ENCODE measurements around the gene PRKN. TPM values are rescaled to one million over a fixed set of nuclear protein-coding genes. Genes with fewer than 3 reads are reported as not detected.

Gene PRKN
- total and polyA plus RNA-seq, 5 donors from 2014 or later, result 0.24 to 3.7 (median 2.5) TPM

DNA sequence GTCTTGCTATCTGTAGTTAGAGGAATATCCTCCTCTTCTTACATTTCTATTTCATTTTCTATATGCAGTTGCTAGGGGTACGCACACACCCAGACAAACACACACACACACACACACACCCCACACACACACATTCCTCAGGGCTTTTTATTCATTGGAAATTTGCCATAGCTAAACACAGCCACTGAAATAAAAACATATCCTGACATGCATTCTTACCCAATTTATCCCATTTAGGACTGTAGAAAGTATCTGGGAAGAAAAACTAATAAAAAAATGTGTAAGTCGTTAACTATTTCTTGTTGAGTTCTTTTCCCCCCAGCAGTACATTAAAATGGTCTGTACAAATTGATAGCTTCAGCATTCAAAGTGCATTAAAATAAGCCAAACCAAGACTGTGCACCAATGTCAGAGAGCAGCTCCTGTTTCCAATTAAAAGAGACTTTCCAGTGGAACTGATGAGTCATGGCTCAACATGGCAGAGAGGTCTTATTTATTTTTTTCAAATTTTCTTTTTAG, 1095.8 kb downstream of the PRKN start:
- Mint-ChIP-seq H3K9me3 (peaks cover 0 to 3% (median 1%) of the 10 kb centered on the region in 7 donors), H3K27me3 (no peaks in the 10 kb centered on the region), H3K4me3 (peak overlapping the region in 1 of 4 donors; percentile 27), H3K27ac (no peak overlapping the region), H3K4me1 (peaks cover 0 to 8% (median 5%) of the 10 kb centered on the region in 4 donors), H3K36me3 (peaks cover 4% of the 10 kb centered on the region)
- Histone ChIP-seq H3K36me3 (ENCODE audit: control insufficient read depth, insufficient read depth, low read length) (no peaks in the 10 kb centered on the region), H3K27ac (ENCODE audit: insufficient read depth, low read length, poor library complexity, severe bottlenecking) (no peak overlapping the region), H3K27me3 (ENCODE audit: control insufficient read depth, insufficient read depth, low read length) (no peaks in the 10 kb centered on the region), H3K9me3 (ENCODE audit: control insufficient read depth in 2 of 2, low read length in 2 of 2) (no peaks in the 10 kb centered on the region), H3K4me3 (ENCODE audit: low read depth, low read length) (peak overlapping the region; percentile 60), H3K4me1 (ENCODE audit: control insufficient read depth, insufficient read depth, low read length, poor library complexity, severe bottlenecking) (no peaks in the 10 kb centered on the region)
- DNase-seq, result no peak
- ATAC-seq (ENCODE audit: low read depth in 2 of 2), result no peak

DNA sequence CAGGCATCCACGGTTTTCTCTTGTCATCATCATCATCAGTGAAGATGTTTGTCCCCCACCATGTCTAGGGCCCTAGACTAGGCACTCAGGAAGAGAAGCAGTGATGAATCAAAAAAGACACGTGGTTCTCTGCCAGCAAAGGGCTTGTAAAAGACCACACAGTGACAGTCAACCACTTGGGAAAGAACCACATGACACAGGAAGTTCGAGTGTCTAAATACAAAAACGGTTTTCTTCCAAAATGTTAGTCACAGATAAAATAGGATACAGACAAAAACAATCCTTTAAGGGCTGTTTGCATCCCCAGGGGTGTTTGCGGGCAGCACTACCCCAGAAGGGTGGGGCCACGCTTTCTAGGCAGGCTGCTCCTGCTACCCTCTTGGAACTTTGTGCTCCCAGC, 1096.9 kb downstream of the PRKN start:
- Mint-ChIP-seq H3K4me1 (peaks cover 0 to 8% (median 5%) of the 10 kb centered on the region in 4 donors), H3K27me3 (no peaks in the 10 kb centered on the region), H3K4me3 (no peak overlapping the region), H3K9me3 (peaks cover 0 to 3% (median 1%) of the 10 kb centered on the region in 7 donors), H3K27ac (no peak overlapping the region), H3K36me3 (peaks cover 4% of the 10 kb centered on the region)
- Histone ChIP-seq H3K4me1 (ENCODE audit: control insufficient read depth, insufficient read depth, low read length, poor library complexity, severe bottlenecking) (no peaks in the 10 kb centered on the region), H3K36me3 (ENCODE audit: control insufficient read depth, insufficient read depth, low read length) (no peaks in the 10 kb centered on the region), H3K9me3 (ENCODE audit: control insufficient read depth in 2 of 2, low read length in 2 of 2) (no peaks in the 10 kb centered on the region), H3K4me3 (ENCODE audit: low read depth, low read length) (no peak overlapping the region), H3K27me3 (ENCODE audit: control insufficient read depth, insufficient read depth, low read length) (no peaks in the 10 kb centered on the region), H3K27ac (ENCODE audit: insufficient read depth, low read length, poor library complexity, severe bottlenecking) (no peak overlapping the region)
- DNase-seq (no peak), ATAC-seq (ENCODE audit: low read depth in 2 of 2) (no peak)

DNA sequence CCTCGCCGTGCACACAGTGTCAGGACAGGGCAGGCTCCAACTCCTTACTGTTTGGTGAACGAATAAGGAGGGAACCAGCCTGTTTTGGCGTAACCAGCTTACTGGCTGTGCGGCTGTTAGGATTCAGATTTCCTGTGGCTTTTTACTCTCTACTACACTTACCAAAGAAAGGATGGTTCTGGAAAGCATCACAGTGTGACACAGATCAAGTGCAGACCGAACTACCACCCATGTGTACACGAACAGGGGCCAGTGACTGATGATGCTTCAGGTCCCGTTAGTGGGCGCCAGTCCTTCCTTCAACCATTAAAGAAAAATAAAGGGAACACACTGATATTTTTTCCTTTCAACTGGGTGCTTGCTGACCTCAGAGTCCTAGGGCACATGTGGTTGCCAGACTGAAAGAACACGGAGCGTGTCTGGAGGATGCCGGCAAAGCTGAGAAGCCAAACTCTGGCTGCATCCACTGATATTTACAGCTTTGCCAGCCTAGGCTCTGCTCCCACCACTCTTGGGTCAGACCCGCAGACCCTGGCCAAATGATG, 1101.4 kb downstream of the PRKN start:
- Histone ChIP-seq H3K27me3 (ENCODE audit: control insufficient read depth, insufficient read depth, low read length) (no peaks in the 10 kb centered on the region), H3K4me3 (ENCODE audit: low read depth, low read length) (no peak overlapping the region), H3K36me3 (ENCODE audit: control insufficient read depth, insufficient read depth, low read length) (no peaks in the 10 kb centered on the region), H3K9me3 (ENCODE audit: control insufficient read depth in 2 of 2, low read length in 2 of 2) (no peaks in the 10 kb centered on the region), H3K27ac (ENCODE audit: insufficient read depth, low read length, poor library complexity, severe bottlenecking) (no peak overlapping the region), H3K4me1 (ENCODE audit: control insufficient read depth, insufficient read depth, low read length, poor library complexity, severe bottlenecking) (no peaks in the 10 kb centered on the region)
- H3K4me3 Mint-ChIP-seq, result no peak overlapping the region
- H3K27ac Mint-ChIP-seq, result no peak overlapping the region
- no peak for DNase-seq
- no peaks in the 10 kb centered on the region for H3K4me1 Mint-ChIP-seq
- ATAC-seq (ENCODE audit: low read depth in 2 of 2), result no peak
- peaks cover 4% of the 10 kb centered on the region for H3K36me3 Mint-ChIP-seq
- H3K9me3 Mint-ChIP-seq, result peaks cover 0 to 2% (median 1%) of the 10 kb centered on the region in 7 donors
- H3K27me3 Mint-ChIP-seq, result no peaks in the 10 kb centered on the region

DNA sequence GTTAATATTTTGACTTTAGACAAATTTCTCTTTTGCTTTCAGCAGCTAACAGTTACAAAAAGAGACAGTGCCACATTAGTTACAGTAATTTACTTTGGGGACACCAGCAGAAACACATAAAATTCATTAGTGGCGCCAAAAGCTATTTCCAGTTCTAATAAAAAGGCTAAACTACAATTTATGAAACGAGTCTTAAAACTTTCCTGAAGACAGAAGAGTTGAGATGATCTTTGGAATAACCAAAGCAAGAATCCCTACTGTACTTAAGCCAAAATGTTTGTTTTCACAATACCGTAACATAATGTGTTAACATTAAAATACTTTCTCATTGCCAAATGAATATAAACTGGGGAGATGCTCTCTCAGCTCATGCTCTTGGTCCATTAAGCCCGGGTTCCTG, 1103.5 kb downstream of the PRKN start:
- Histone ChIP-seq H3K4me3 (ENCODE audit: low read depth, low read length) (no peak overlapping the region), H3K9me3 (ENCODE audit: control insufficient read depth in 2 of 2, low read length in 2 of 2) (no peaks in the 10 kb centered on the region), H3K27me3 (ENCODE audit: control insufficient read depth, insufficient read depth, low read length) (no peaks in the 10 kb centered on the region), H3K36me3 (ENCODE audit: control insufficient read depth, insufficient read depth, low read length) (no peaks in the 10 kb centered on the region), H3K27ac (ENCODE audit: insufficient read depth, low read length, poor library complexity, severe bottlenecking) (no peak overlapping the region), H3K4me1 (ENCODE audit: control insufficient read depth, insufficient read depth, low read length, poor library complexity, severe bottlenecking) (no peaks in the 10 kb centered on the region)
- no peak for ATAC-seq (ENCODE audit: low read depth in 2 of 2)
- H3K4me3 Mint-ChIP-seq, result no peak overlapping the region
- no peaks in the 10 kb centered on the region for H3K4me1 Mint-ChIP-seq
- DNase-seq, result no peak
- H3K36me3 Mint-ChIP-seq, result no peaks in the 10 kb centered on the region
- H3K27ac Mint-ChIP-seq, result no peak overlapping the region
- peaks cover 0 to 2% (median 1%) of the 10 kb centered on the region in 7 donors for H3K9me3 Mint-ChIP-seq
- no peaks in the 10 kb centered on the region for H3K27me3 Mint-ChIP-seq

DNA sequence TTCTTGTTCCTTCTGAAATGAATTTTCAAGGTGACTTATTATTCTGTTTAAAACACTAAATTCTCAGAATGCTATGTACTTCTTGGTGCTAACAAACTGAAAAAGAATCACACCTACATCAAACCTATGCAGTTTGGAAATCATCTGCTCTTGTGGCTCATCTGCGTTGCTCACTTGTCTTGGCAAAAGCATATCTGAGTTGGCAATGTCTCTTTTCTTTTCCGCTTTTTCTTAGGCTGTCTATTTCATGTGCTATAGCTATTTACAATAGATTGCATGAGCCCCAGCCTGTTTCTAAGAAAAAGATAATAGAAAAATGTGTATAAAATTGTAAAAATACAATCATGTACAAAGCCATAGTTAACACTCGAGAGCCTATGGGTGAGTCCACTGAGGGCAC, 1104.8 kb downstream of the PRKN start:
- DNase-seq, result no peak
- no peak overlapping the region for H3K27ac Mint-ChIP-seq
- ATAC-seq (ENCODE audit: low read depth in 2 of 2), result no peak
- H3K27me3 Mint-ChIP-seq, result no peaks in the 10 kb centered on the region
- no peak overlapping the region for H3K4me3 Mint-ChIP-seq
- Histone ChIP-seq H3K9me3 (ENCODE audit: control insufficient read depth in 2 of 2, low read length in 2 of 2) (no peaks in the 10 kb centered on the region), H3K27ac (ENCODE audit: insufficient read depth, low read length, poor library complexity, severe bottlenecking) (no peak overlapping the region), H3K36me3 (ENCODE audit: control insufficient read depth, insufficient read depth, low read length) (no peaks in the 10 kb centered on the region), H3K4me1 (ENCODE audit: control insufficient read depth, insufficient read depth, low read length, poor library complexity, severe bottlenecking) (no peaks in the 10 kb centered on the region), H3K4me3 (ENCODE audit: low read depth, low read length) (no peak overlapping the region), H3K27me3 (ENCODE audit: control insufficient read depth, insufficient read depth, low read length) (no peaks in the 10 kb centered on the region)
- H3K36me3 Mint-ChIP-seq, result no peaks in the 10 kb centered on the region
- H3K9me3 Mint-ChIP-seq, result peaks cover 0 to 2% (median 1%) of the 10 kb centered on the region in 7 donors
- no peaks in the 10 kb centered on the region for H3K4me1 Mint-ChIP-seq

DNA sequence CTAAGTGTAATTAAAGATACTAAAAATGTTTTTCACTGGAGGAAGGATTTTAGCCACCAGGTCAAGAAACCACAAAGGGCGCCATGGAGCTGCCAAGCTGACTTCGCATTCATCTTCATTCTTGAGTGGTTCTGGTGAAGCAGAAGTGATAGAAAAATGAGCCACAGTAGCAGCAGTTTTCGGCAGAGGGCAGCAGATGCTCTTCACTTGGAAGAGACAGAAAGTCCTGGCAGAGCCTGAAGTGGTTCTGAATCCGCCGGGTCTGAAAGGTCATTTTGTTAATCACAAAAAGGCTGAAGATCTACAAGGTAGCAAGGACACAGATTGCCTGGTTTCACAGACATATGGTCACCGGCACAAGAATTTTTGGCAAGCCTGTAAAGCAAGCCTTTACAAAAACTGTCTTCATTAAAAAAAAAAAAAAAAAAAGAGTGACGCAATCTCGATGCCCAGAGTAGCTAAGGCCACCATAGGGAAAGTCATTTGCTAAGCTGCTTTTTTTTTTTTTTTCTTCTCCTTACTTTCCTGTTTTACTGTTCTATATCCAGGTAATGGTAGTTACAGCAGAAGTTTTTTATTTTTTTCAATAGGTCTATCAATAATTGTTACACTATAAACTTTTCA, 1108.6 kb downstream of the PRKN start:
- Mint-ChIP-seq H3K9me3 (peaks cover 0 to 2% (median under 1%) of the 10 kb centered on the region in 7 donors), H3K36me3 (no peaks in the 10 kb centered on the region), H3K27me3 (no peaks in the 10 kb centered on the region), H3K4me1 (no peaks in the 10 kb centered on the region), H3K27ac (no peak overlapping the region), H3K4me3 (no peak overlapping the region)
- Histone ChIP-seq H3K9me3 (ENCODE audit: control insufficient read depth in 2 of 2, low read length in 2 of 2) (no peaks in the 10 kb centered on the region), H3K4me3 (ENCODE audit: low read depth, low read length) (no peak overlapping the region), H3K27me3 (ENCODE audit: control insufficient read depth, insufficient read depth, low read length) (no peaks in the 10 kb centered on the region), H3K36me3 (ENCODE audit: control insufficient read depth, insufficient read depth, low read length) (no peaks in the 10 kb centered on the region), H3K4me1 (ENCODE audit: control insufficient read depth, insufficient read depth, low read length, poor library complexity, severe bottlenecking) (no peaks in the 10 kb centered on the region), H3K27ac (ENCODE audit: insufficient read depth, low read length, poor library complexity, severe bottlenecking) (no peak overlapping the region)
- DNase-seq (peak in 1 of 3 donors; percentile 2), ATAC-seq (ENCODE audit: low read depth in 2 of 2) (no peak)

DNA sequence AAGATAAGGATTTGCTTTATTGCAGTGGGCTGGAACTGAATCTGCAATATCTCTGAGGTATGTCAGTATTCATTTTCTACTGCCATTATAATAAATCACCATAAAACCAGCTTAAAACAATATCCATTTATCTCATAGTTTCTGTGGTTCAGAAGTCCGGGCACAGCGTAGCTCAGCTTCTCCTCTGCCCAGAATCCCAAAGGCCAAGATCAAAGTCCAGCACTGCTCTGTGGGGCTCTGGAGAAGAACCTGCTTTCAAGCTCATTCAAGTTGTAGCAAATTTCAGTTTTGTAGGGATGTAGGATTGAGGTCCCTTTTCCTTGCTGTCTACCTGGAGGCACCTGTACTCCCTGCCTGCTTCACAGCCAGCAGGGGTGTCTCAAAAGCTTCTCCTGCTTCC, 1113.9 kb downstream of the PRKN start:
- no peak for ATAC-seq (ENCODE audit: low read depth in 2 of 2)

DNA sequence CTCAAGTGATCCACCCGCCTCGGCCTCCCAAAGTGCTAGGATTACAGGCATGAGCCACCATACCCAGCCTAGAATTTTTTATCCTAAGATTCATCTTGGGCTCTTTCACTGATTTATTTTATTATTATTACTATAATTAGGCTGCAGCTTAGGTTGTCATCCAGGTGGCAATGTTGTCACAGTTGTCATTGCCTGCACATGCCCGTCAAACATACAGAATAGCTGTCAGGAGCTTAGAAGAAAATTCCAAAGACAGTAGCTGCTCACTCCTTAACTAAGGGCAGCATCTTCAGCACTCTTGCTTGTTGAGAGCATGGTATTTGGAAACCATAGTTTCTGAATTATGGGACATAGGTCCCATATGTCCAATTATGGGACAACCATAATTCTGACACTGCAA, 1118.8 kb downstream of the PRKN start:
- Mint-ChIP-seq H3K27me3 (no peaks in the 10 kb centered on the region), H3K9me3 (peaks cover 0 to 20% (median 0%) of the 10 kb centered on the region in 7 donors), H3K4me3 (no peak overlapping the region), H3K27ac (no peak overlapping the region), H3K4me1 (no peaks in the 10 kb centered on the region), H3K36me3 (no peaks in the 10 kb centered on the region)
- no peak overlapping the region for H3K27ac ChIP-seq (ENCODE audit: insufficient read depth, low read length, poor library complexity, severe bottlenecking)
- no peaks in the 10 kb centered on the region for H3K9me3 ChIP-seq (ENCODE audit: control insufficient read depth in 2 of 2, low read length in 2 of 2)
- no peak overlapping the region for H3K4me3 ChIP-seq (ENCODE audit: low read depth, low read length)
- H3K4me1 ChIP-seq (ENCODE audit: control insufficient read depth, insufficient read depth, low read length, poor library complexity, severe bottlenecking), result no peaks in the 10 kb centered on the region
- DNase-seq, result no peak
- ATAC-seq (ENCODE audit: low read depth in 2 of 2), result no peak
- no peaks in the 10 kb centered on the region for H3K27me3 ChIP-seq (ENCODE audit: control insufficient read depth, insufficient read depth, low read length)
- H3K36me3 ChIP-seq (ENCODE audit: control insufficient read depth, insufficient read depth, low read length), result no peaks in the 10 kb centered on the region

More for the DNA sequence above, 1113.9 kb downstream of the PRKN start:
- Histone ChIP-seq H3K4me3 (ENCODE audit: low read depth, low read length) (no peak overlapping the region), H3K27ac (ENCODE audit: insufficient read depth, low read length, poor library complexity, severe bottlenecking) (no peak overlapping the region), H3K4me1 (ENCODE audit: control insufficient read depth, insufficient read depth, low read length, poor library complexity, severe bottlenecking) (no peaks in the 10 kb centered on the region), H3K36me3 (ENCODE audit: control insufficient read depth, insufficient read depth, low read length) (no peaks in the 10 kb centered on the region), H3K9me3 (ENCODE audit: control insufficient read depth in 2 of 2, low read length in 2 of 2) (no peaks in the 10 kb centered on the region), H3K27me3 (ENCODE audit: control insufficient read depth, insufficient read depth, low read length) (no peaks in the 10 kb centered on the region)
- no peak overlapping the region for H3K4me3 Mint-ChIP-seq
- no peak for DNase-seq
- no peaks in the 10 kb centered on the region for H3K36me3 Mint-ChIP-seq
- H3K27me3 Mint-ChIP-seq, result no peaks in the 10 kb centered on the region
- H3K9me3 Mint-ChIP-seq, result peaks cover 0 to 20% (median 0%) of the 10 kb centered on the region in 7 donors
- no peak overlapping the region for H3K27ac Mint-ChIP-seq
- no peaks in the 10 kb centered on the region for H3K4me1 Mint-ChIP-seq
